Endothelial cell of umbilical vein (primary cell): ENCODE measurements around the gene PCP4L1. TPM values are rescaled to one million over a fixed set of nuclear protein-coding genes. Genes with fewer than 3 reads are reported as not detected.

ENCODE experiments used
- BruUV-seq: library from RNA; stranded (reverse); fragments of 400-500 nt; replicated peaks from 2 replicates; lab custom pipeline; 2021; lab: Mats Ljungman, UMichigan
- CTCF ChIA-PET: fragments of 300-600, 350-600 bp; sonication (Branson Sonifier 250); formaldehyde crosslinking; loops from one replicate; lab custom pipeline; 2021; ENCODE audit warnings: antibody characterized with exemption, inconsistent platforms; lab: Charles Lee
- POLR2A ChIA-PET: fragments of 300-600, 350-600 bp; sonication (Branson Sonifier 250); formaldehyde crosslinking; loops from one replicate; lab custom pipeline; 2021; ENCODE audit warnings: antibody characterized with exemption, inconsistent platforms; lab: Charles Lee
- DNase-seq: peaks from one replicate; pipeline ENCODE4 v3.0.0-alpha.2; 2011; ENCODE audit warnings: low read depth, low spot score
- FAIRE-seq: peaks from 2 replicates; lab custom pipeline; 2011; peaks lifted over from hg19 to GRCh38; lab: Jason Lieb, UNC
- H2AFZ ChIP-seq: 2 replicates; pipeline ENCODE4 v1.6.0; 2012; ENCODE audit warnings: low read depth, low read length, control low read depth, inconsistent platforms
- H3K27ac ChIP-seq: 2 replicates; pipeline ENCODE4 v1.5.1; 2011; ENCODE audit warnings: low read depth, mild to moderate bottlenecking, control low read depth, low read length, moderate library complexity; ENCODE audit not compliant: insufficient read depth
- H3K27me3 ChIP-seq, 2 experiments: 2 replicates each; pipeline versions ENCODE4 v1.6.0 to v1.6.1; 2011; ENCODE audit warnings: low read length in 2 of 2, mixed read lengths in 1 of 2; ENCODE audit not compliant: control insufficient read depth in 2 of 2, insufficient read depth in 2 of 2
- H3K36me3 ChIP-seq, 2 experiments: 2 replicates in 1 of 2; 3 replicates in 1 of 2; pipeline ENCODE4 v1.5.1; 2011; ENCODE audit warnings: low read length in 2 of 2, mild to moderate bottlenecking in 1 of 2, moderate library complexity in 1 of 2; ENCODE audit not compliant: control insufficient read depth in 2 of 2, insufficient read depth in 2 of 2; ENCODE audit errors: extremely low read depth in 1 of 2
- H3K4me1 ChIP-seq: 3 replicates; pipeline ENCODE4 v1.5.1; 2011; ENCODE audit warnings: mild to moderate bottlenecking, low read length; ENCODE audit not compliant: control insufficient read depth, insufficient read depth; ENCODE audit errors: extremely low read depth
- H3K4me2 ChIP-seq: 2 replicates; pipeline ENCODE4 v1.6.1; 2011; ENCODE audit warnings: low read length, control low read depth, mixed read lengths; ENCODE audit not compliant: insufficient read depth
- H3K4me3 ChIP-seq, 3 experiments: fragments of 200-600 bp in 1 of 3; sonication (generic), shearing (Covaris generic) in 1 of 3; replicated peaks in 1 of 3; 2 replicates each; pipeline ENCODE4 v1.5.1; 2011 to 2016; ENCODE audit warnings: control low read depth in 3 of 3, low read length in 3 of 3, mild to moderate bottlenecking in 2 of 3, inconsistent platforms in 1 of 3, low read depth in 1 of 3, moderate library complexity in 1 of 3; ENCODE audit not compliant: insufficient read depth in 1 of 3
- H3K79me2 ChIP-seq: 2 replicates; pipeline ENCODE4 v1.6.0; 2012; ENCODE audit warnings: low read length, inconsistent platforms; ENCODE audit not compliant: control insufficient read depth, insufficient read depth
- H3K9ac ChIP-seq: replicated peaks from 2 replicates; pipeline ENCODE3; 2011; ENCODE audit warnings: low read length, control low read depth; ENCODE audit not compliant: insufficient read depth; ENCODE audit errors: extremely low read depth
- H3K9me1 ChIP-seq: replicated peaks from 3 replicates; pipeline ENCODE4 v1.6.0; 2011; ENCODE audit warnings: mild to moderate bottlenecking, low read length; ENCODE audit not compliant: control insufficient read depth, insufficient read depth; ENCODE audit errors: extremely low read depth
- H3K9me3 ChIP-seq: replicated peaks from 2 replicates; pipeline ENCODE4 v1.5.1; 2012; ENCODE audit warnings: low read length, inconsistent platforms; ENCODE audit not compliant: control insufficient read depth, insufficient read depth
- H4K20me1 ChIP-seq: replicated peaks from 2 replicates; pipeline ENCODE3; 2011; ENCODE audit warnings: mild to moderate bottlenecking, low read length; ENCODE audit not compliant: control insufficient read depth, insufficient read depth; ENCODE audit errors: extremely low read depth
- FOS ChIP-seq: IDR thresholded peaks from 2 replicates; pipeline ENCODE4 v1.6.1; 2011; ENCODE audit warnings: mild to moderate bottlenecking, low read length, moderate library complexity, borderline replicate concordance; ENCODE audit not compliant: insufficient read depth
- GATA2 ChIP-seq: IDR thresholded peaks from 2 replicates; pipeline ENCODE4 v1.7.0; 2011; ENCODE audit warnings: low read depth, mild to moderate bottlenecking, moderate library complexity, mixed read lengths, low read length; ENCODE audit not compliant: insufficient read length, insufficient read depth
- MAX ChIP-seq: IDR thresholded peaks from 2 replicates; pipeline ENCODE4 v1.6.1; 2011; ENCODE audit not compliant: insufficient read depth, insufficient read length
- MYC ChIP-seq: IDR thresholded peaks from one replicate; pipeline ENCODE4 v1.6.1; 2011; ENCODE audit warnings: mild to moderate bottlenecking, low read depth, low read length
- POLR2A ChIP-seq: IDR thresholded peaks from 2 replicates; pipeline ENCODE4 v1.6.1; 2012; ENCODE audit warnings: low read depth, mild to moderate bottlenecking, control low read depth, low read length
- POLR2AphosphoS5 ChIP-seq: IDR thresholded peaks from 2 replicates; pipeline ENCODE4 v1.6.1; 2012; ENCODE audit warnings: low read depth, mild to moderate bottlenecking, control low read depth, low read length, moderate library complexity; ENCODE audit not compliant: insufficient read depth
- dilution Hi-C: fragments of 300-500 bp; cut with MboI; formaldehyde crosslinking; loops from one replicate; pipeline ENCODE4 v1.15.0; 2019; ENCODE audit warnings: low sequenced_read_pairs; ENCODE audit not compliant: extremely low pct_ligation_motif_present
- intact Hi-C: fragments of 100-400 bp; cut with micrococcal nuclease; formaldehyde crosslinking; loops from one replicate; pipeline ENCODE4 v1.10.0; 2022
- polyA plus RNA-seq, 4 experiments: library from polyadenylated mRNA; depleted of rRNA in 3 of 4; stranded (reverse) in 3 of 4; unstranded in 1 of 4; fragments of >200 nt; gene quantifications; 2 replicates each; pipeline versions ENCODE4 v1.2.1 to v1.2.3, GENCODE V29; 2011 to 2012; ENCODE audit warnings: missing spikeins in 1 of 4
- total RNA-seq: library from RNA; stranded (reverse); gene quantifications from 2 replicates; pipeline ENCODE4 v1.2.3, GENCODE V29; 2021
- TF ChIP-seq, protein P1 (sequence below), 2 donors: IDR thresholded peaks; 1 replicate in 1 of 2; 2 replicates in 1 of 2; pipeline ENCODE4 v1.5.1; 2011; ENCODE audit warnings: low read length in 2 of 2, mild to moderate bottlenecking in 2 of 2, moderate library complexity in 2 of 2, control low read depth in 1 of 2, inconsistent platforms in 1 of 2, low read depth in 1 of 2; ENCODE audit not compliant: insufficient read depth in 1 of 2; ENCODE audit errors: extremely low read depth in 1 of 2

The PCP4L1 gene
- total and polyA plus RNA-seq, 2 donors (not counting 3 experiments of a cell fraction or from before 2014, with no cell fraction given): not detected

- no peak for TF ChIP-seq FOS
- TF ChIP-seq POLR2A: no peak
- no peak for TF ChIP-seq MAX
- TF ChIP-seq, protein P1, sequence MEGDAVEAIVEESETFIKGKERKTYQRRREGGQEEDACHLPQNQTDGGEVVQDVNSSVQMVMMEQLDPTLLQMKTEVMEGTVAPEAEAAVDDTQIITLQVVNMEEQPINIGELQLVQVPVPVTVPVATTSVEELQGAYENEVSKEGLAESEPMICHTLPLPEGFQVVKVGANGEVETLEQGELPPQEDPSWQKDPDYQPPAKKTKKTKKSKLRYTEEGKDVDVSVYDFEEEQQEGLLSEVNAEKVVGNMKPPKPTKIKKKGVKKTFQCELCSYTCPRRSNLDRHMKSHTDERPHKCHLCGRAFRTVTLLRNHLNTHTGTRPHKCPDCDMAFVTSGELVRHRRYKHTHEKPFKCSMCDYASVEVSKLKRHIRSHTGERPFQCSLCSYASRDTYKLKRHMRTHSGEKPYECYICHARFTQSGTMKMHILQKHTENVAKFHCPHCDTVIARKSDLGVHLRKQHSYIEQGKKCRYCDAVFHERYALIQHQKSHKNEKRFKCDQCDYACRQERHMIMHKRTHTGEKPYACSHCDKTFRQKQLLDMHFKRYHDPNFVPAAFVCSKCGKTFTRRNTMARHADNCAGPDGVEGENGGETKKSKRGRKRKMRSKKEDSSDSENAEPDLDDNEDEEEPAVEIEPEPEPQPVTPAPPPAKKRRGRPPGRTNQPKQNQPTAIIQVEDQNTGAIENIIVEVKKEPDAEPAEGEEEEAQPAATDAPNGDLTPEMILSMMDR (IDR thresholded peaks at IDR 0.05; ENCODE audit: extremely low read depth in 1 of 2, insufficient read depth in 1 of 2, low read depth in 1 of 2, low read length in 2 of 2): no peak
- no peak for TF ChIP-seq MYC
- no peak for TF ChIP-seq GATA2
- no peak for TF ChIP-seq POLR2AphosphoS5
- H3K27me3 ChIP-seq: no peaks in the 10 kb centered on the region
- H3K9me3 ChIP-seq: no peaks in the 10 kb centered on the region
- H2AFZ ChIP-seq: no peak within 1 kb of the TSS
- H3K27ac ChIP-seq: no peak within 1 kb of the TSS
- CTCF ChIA-PET: interaction anchor here (1.1 to 2.9 kb wide), 5 partner anchors 9 to 167 kb away, joined by 3 to 24 read pairs (median 8); partner anchors contain the start of gene TOMM40L
- DNase-seq (no peak), FAIRE-seq (no peak)
- peaks cover 29 to 31% of the 10 kb centered on the region in 2 experiments for H3K36me3 ChIP-seq
- BruUV-seq: no TSS peak
- no peak within 1 kb of the TSS for H3K9ac ChIP-seq
- H4K20me1 ChIP-seq: no peaks in the 10 kb centered on the region
- no peak within 1 kb of the TSS for H3K4me2 ChIP-seq
- POLR2A ChIA-PET: interaction anchor here (0.7 kb wide), 1 partner anchor 88 kb away, joined by 3 read pairs; no protein-coding TSS in a partner anchor
- H3K4me3 ChIP-seq: no peak within 1 kb of the TSS
- dilution Hi-C loops: no loop called here
- peaks cover 11% of the 10 kb centered on the region for H3K4me1 ChIP-seq
- intact Hi-C loops: no loop called here
- H3K79me2 ChIP-seq: peaks cover 4% of the 10 kb centered on the region
- H3K9me1 ChIP-seq: no peaks in the 10 kb centered on the region
Observed at GRCh38 chr1:161215076-161215475, 43.5 kb upstream of the PCP4L1 start, which contains the start of gene FCER1G. Gene FCER1G (plus strand): TSS chr1:161215295. CDS start chr1:161215322, 27 bp downstream.
